Cardiac muscle cell (in vitro differentiated cells and primary cell): ENCODE results near the gene ARHGEF6. TPM values are rescaled to one million over a fixed set of nuclear protein-coding genes. Genes with fewer than 3 reads are reported as not detected.

Experiments
- DNase-seq, 2 donors: peaks; one replicate each; pipeline versions ENCODE4 v3.0.0 to v3.0.0-alpha.2; 2010 to 2017; ENCODE audit warnings: low read depth in 1 of 2, low spot score in 1 of 2
- H3K27ac ChIP-seq: fragments of 200-600 bp; sonication (generic); 2 replicates; pipeline ENCODE4 v1.5.1; 2016
- H3K27me3 ChIP-seq: fragments of 200-600 bp; sonication (generic); 2 replicates; pipeline ENCODE4 v1.6.0; 2016; ENCODE audit warnings: control low read depth
- H3K36me3 ChIP-seq: fragments of 200-600 bp; sonication (generic); 2 replicates; pipeline ENCODE4 v1.5.1; 2016; ENCODE audit warnings: control low read depth
- H3K4me1 ChIP-seq: fragments of 200-600 bp; sonication (generic); 2 replicates; pipeline ENCODE4 v1.8.1; 2017; ENCODE audit warnings: low read depth, mild to moderate bottlenecking, mixed run types
- H3K4me3 ChIP-seq: fragments of 200-600 bp; sonication (generic); 2 replicates; pipeline ENCODE4 v1.5.1; 2016; ENCODE audit warnings: mild to moderate bottlenecking
- H3K9me3 ChIP-seq: fragments of 200-600 bp; sonication (generic); 2 replicates; pipeline ENCODE4 v1.5.1; 2017; ENCODE audit warnings: low read depth, mild to moderate bottlenecking, control low read depth
- CTCF ChIP-seq: IDR thresholded peaks from 2 replicates; pipeline ENCODE4 v1.5.1; 2012; ENCODE audit warnings: low read depth, mild to moderate bottlenecking, low read length
- polyA plus RNA-seq: library from polyadenylated mRNA; unstranded; fragments of >200 nt; fragmentation: Nextera tagmentation; extraction: Ambion mirVana; gene quantifications from 2 replicates; pipeline ENCODE4 v1.2.1, GENCODE V29; 2016
- total RNA-seq: library from RNA; depleted of rRNA; stranded (reverse); fragments of >200 nt; gene quantifications from 2 replicates; pipeline ENCODE4 v1.2.3, GENCODE V29; 2016

Gene ARHGEF6
- total and polyA plus RNA-seq, 2 experiments from 2014 or later = 2.4 to 2.7 TPM

- TF ChIP-seq CTCF = no peak
- no peaks in the 10 kb centered on the region for H3K9me3 ChIP-seq
- DNase-seq = no peak
- H3K4me1 ChIP-seq = no peaks in the 10 kb centered on the region
- H3K4me3 ChIP-seq = no peak overlapping the region
- no peak overlapping the region for H3K27ac ChIP-seq
- H3K27me3 ChIP-seq = no peaks in the 10 kb centered on the region
- H3K36me3 ChIP-seq = no peaks in the 10 kb centered on the region
Observed at GRCh38 chrX:136738049-136738729, 42.5 kb downstream of the ARHGEF6 start.

GRCh38 chrX:136736690-136737089 lies 44.0 kb downstream of the ARHGEF6 start:
- H3K4me3 ChIP-seq = no peak overlapping the region
- H3K4me1 ChIP-seq = no peaks in the 10 kb centered on the region
- TF ChIP-seq CTCF = no peak
- no peaks in the 10 kb centered on the region for H3K9me3 ChIP-seq
- H3K27ac ChIP-seq = no peak overlapping the region
- no peak for DNase-seq
- H3K36me3 ChIP-seq = no peaks in the 10 kb centered on the region
- no peaks in the 10 kb centered on the region for H3K27me3 ChIP-seq

GRCh38 chrX:136735601-136736000 lies 45.1 kb downstream of the ARHGEF6 start:
- DNase-seq = no peak
- TF ChIP-seq CTCF = no peak
- Histone ChIP-seq H3K27me3 (no peaks in the 10 kb centered on the region), H3K9me3 (no peaks in the 10 kb centered on the region), H3K4me1 (no peaks in the 10 kb centered on the region), H3K27ac (no peak overlapping the region), H3K4me3 (no peak overlapping the region), H3K36me3 (no peaks in the 10 kb centered on the region)

GRCh38 chrX:136733613-136734012 lies 47.1 kb downstream of the ARHGEF6 start:
- DNase-seq = no peak
- no peak overlapping the region for H3K4me3 ChIP-seq
- H3K27ac ChIP-seq = no peak overlapping the region
- no peaks in the 10 kb centered on the region for H3K27me3 ChIP-seq
- H3K4me1 ChIP-seq = no peaks in the 10 kb centered on the region
- no peak for TF ChIP-seq CTCF
- H3K36me3 ChIP-seq = no peaks in the 10 kb centered on the region
- no peaks in the 10 kb centered on the region for H3K9me3 ChIP-seq

- no peak for TF ChIP-seq CTCF
- DNase-seq = no peak
- Histone ChIP-seq H3K36me3 (no peaks in the 10 kb centered on the region), H3K9me3 (no peaks in the 10 kb centered on the region), H3K4me1 (no peaks in the 10 kb centered on the region), H3K27me3 (no peaks in the 10 kb centered on the region), H3K4me3 (no peak overlapping the region), H3K27ac (no peak overlapping the region)
Observed at GRCh38 chrX:136731798-136732197, 48.9 kb downstream of the ARHGEF6 start.
